Thyroid gland (tissue), 4 donors: Measurements from ENCODE around the gene TMF1. TPM values are rescaled to one million over a fixed set of nuclear protein-coding genes. Genes with fewer than 3 reads are reported as not detected.
A peak's percentile ranks its signal among the peaks of the same experiment; 100 is the strongest.

ENCODE experiments used
- DNase-seq, 2 donors: peaks; one replicate each; pipeline ENCODE4 v3.0.0-alpha.2; 2019
- H3K27ac ChIP-seq, 3 donors: fragments of 200-600 bp; sonication (generic); 1 replicate in 2 of 3; 2 replicates in 1 of 3; pipeline ENCODE4 v1.5.1; 2016 to 2019; ENCODE audit warnings: mild to moderate bottlenecking in 1 of 3, moderate library complexity in 1 of 3
- H3K27me3 ChIP-seq: fragments of 200-600 bp; sonication (generic); one replicate; pipeline ENCODE4 v1.5.1; 2019
- H3K36me3 ChIP-seq, 2 donors: fragments of 200-600 bp; sonication (generic); one replicate each; pipeline ENCODE4 v1.5.1; 2016 to 2019
- H3K4me1 ChIP-seq, 2 donors: fragments of 200-600 bp; sonication (generic); one replicate each; pipeline ENCODE4 v1.5.1; 2017 to 2019
- H3K4me3 ChIP-seq, 3 donors: fragments of 200-600 bp; sonication (generic); replicated peaks in 1 of 3; 1 replicate in 2 of 3; 2 replicates in 1 of 3; pipeline ENCODE4 v1.5.1; 2016; ENCODE audit warnings: mild to moderate bottlenecking in 1 of 3
- H3K9me3 ChIP-seq: fragments of 200-600 bp; sonication (generic); one replicate; pipeline ENCODE4 v1.5.1; 2017
- CTCF ChIP-seq, 6 experiments: fragments of 200-600 bp in 3 of 6; fragments of 450-650 bp in 3 of 6; sonication (generic) in 3 of 6; IDR thresholded peaks; one replicate each; pipeline ENCODE4 v1.5.1; 2016 to 2019; ENCODE audit warnings: antibody characterized with exemption in 6 of 6, mild to moderate bottlenecking in 2 of 6, inconsistent platforms in 1 of 6, moderate library complexity in 1 of 6
- POLR2A ChIP-seq, 2 donors: fragments of 450-650 bp; IDR thresholded peaks; one replicate each; pipeline ENCODE4 v1.6.1; 2017; ENCODE audit warnings: antibody characterized with exemption in 2 of 2, mild to moderate bottlenecking in 2 of 2, moderate library complexity in 1 of 2
- WGBS, 2 donors: methylation state at CpG; one replicate each; pipeline ENCODE4 v1.1.5; 2017; 5-methylcytosine and 5-hydroxymethylcytosine counted together
- intact Hi-C: fragments of 100-400 bp; cut with DNase I; formaldehyde crosslinking; loops from one replicate; pipeline ENCODE4 v1.15.1; 2023
- total RNA-seq, 4 donors: library from RNA; depleted of rRNA; stranded (reverse); fragments of >200 nt; gene quantifications; one replicate each; pipeline ENCODE4 v1.2.3, GENCODE V29; 2016

TMF1 gene
- total RNA-seq, 4 donors from 2014 or later = 44.3 to 53.2 (median 50.3) TPM

- Histone ChIP-seq H3K4me1 (peaks cover 52 to 84% of the 10 kb centered on the region in 2 donors), H3K4me3 (peak overlapping the region in 1 of 3 donors; percentile 82), H3K27ac (peak overlapping the region; percentile 80 to 95 (median 94)), H3K9me3 (no peaks in the 10 kb centered on the region), H3K27me3 (no peaks in the 10 kb centered on the region), H3K36me3 (no peaks in the 10 kb centered on the region)
- WGBS, 2 donors = 95 to 96% methylated on average over 3 of the region's 3 CpGs
- no peak for TF ChIP-seq POLR2A (IDR thresholded peaks at IDR 0.05)
- no peak for TF ChIP-seq CTCF (IDR thresholded peaks at IDR 0.05)
- DNase-seq = no peak
- intact Hi-C loops = no loop called here
Observed at GRCh38 chr3:69087030-69087791, 35.1 kb upstream of the TMF1 start.

GRCh38 chr3:69085833-69086722, 33.9 kb upstream of the TMF1 start:
- H3K4me1 ChIP-seq = peaks cover 42 to 78% of the 10 kb centered on the region in 2 donors
- peak overlapping the region; percentile 80 to 95 (median 94) for H3K27ac ChIP-seq
- WGBS, 2 donors = 4 to 10% methylated on average over 8 of the region's 8 CpGs
- H3K27me3 ChIP-seq = no peaks in the 10 kb centered on the region
- H3K36me3 ChIP-seq = no peaks in the 10 kb centered on the region
- intact Hi-C loops = no loop called here
- peak in 1 of 2 donors; percentile 34 for TF ChIP-seq POLR2A (IDR thresholded peaks at IDR 0.05)
- no peak for TF ChIP-seq CTCF (IDR thresholded peaks at IDR 0.05)
- peak; percentile 80 to 83 for DNase-seq
- no peaks in the 10 kb centered on the region for H3K9me3 ChIP-seq
- peak overlapping the region; percentile 71 to 88 (median 82) for H3K4me3 ChIP-seq

- TF ChIP-seq POLR2A (IDR thresholded peaks at IDR 0.05) = no peak
- TF ChIP-seq CTCF (IDR thresholded peaks at IDR 0.05) = no peak
- no peaks in the 10 kb centered on the region for H3K9me3 ChIP-seq
- DNase-seq = peak; percentile 21 to 34
- no peaks in the 10 kb centered on the region for H3K27me3 ChIP-seq
- 0 to 1% methylated on average over 20 to 22 of the region's 26 CpGs for WGBS, 2 donors
- no peaks in the 10 kb centered on the region for H3K36me3 ChIP-seq
- H3K27ac ChIP-seq = peak overlapping the region; percentile 80 to 95 (median 94)
- peak overlapping the region; percentile 71 to 88 (median 82) for H3K4me3 ChIP-seq
- intact Hi-C loops = no loop called here
- H3K4me1 ChIP-seq = peaks cover 44 to 78% of the 10 kb centered on the region in 2 donors
Observed at GRCh38 chr3:69085168-69085832, 33.2 kb upstream of the TMF1 start.

- Histone ChIP-seq H3K4me3 (peak within 1 kb of the TSS; percentile 71 to 88 (median 82)), H3K36me3 (no peaks in the 10 kb centered on the region), H3K4me1 (peaks cover 46 to 70% of the 10 kb centered on the region in 2 donors), H3K27me3 (no peaks in the 10 kb centered on the region), H3K27ac (peak within 1 kb of the TSS; percentile 80 to 95 (median 94)), H3K9me3 (no peaks in the 10 kb centered on the region)
- TF ChIP-seq CTCF (IDR thresholded peaks at IDR 0.05) = no peak
- TF ChIP-seq POLR2A (IDR thresholded peaks at IDR 0.05) = peak in 1 of 2 donors; percentile 83
- 1 to 2% methylated on average over 19 to 20 of the region's 32 CpGs for WGBS, 2 donors
- intact Hi-C loops = no loop called here
- DNase-seq = peak; percentile 93 to 95
Observed at GRCh38 chr3:69084326-69085167, 32.4 kb upstream of the TMF1 start, which contains the start of gene ARL6IP5. TSS of gene ARL6IP5 (plus strand) at chr3:69084937. CDS start at chr3:69085048, 111 bp downstream.
